HFFc6 (cell line): ENCODE results near the gene CLDN22. TPM values are rescaled to one million over a fixed set of nuclear protein-coding genes. Genes with fewer than 3 reads are reported as not detected.
A peak's percentile ranks its signal among the peaks of the same experiment; 100 is the strongest.
"Not testable (repeated sequence)": the region's sequence is repeated elsewhere in the genome, so short reads cannot be mapped to it uniquely, and the experiment has no call there.

Source experiments
- DNase-seq: peaks from one replicate; pipeline ENCODE4 v3.0.0-alpha.2; 2018
- H3K27ac Mint-ChIP-seq: 2 replicates; pipeline ENCODE4 v1.8.0; 2020; ENCODE audit warnings: mild to moderate bottlenecking, mixed read lengths
- H3K27me3 Mint-ChIP-seq: 2 replicates; pipeline ENCODE4 v1.8.0; 2021; ENCODE audit warnings: mild to moderate bottlenecking, moderate library complexity, mixed read lengths; ENCODE audit not compliant: insufficient read depth
- H3K36me3 Mint-ChIP-seq: 2 replicates; pipeline ENCODE4 v1.8.0; 2021; ENCODE audit warnings: low read depth, mixed read lengths
- H3K4me1 Mint-ChIP-seq: 2 replicates; pipeline ENCODE4 v1.8.0; 2020; ENCODE audit warnings: low read depth, mixed read lengths
- H3K4me3 Mint-ChIP-seq: 2 replicates; pipeline ENCODE4 v1.8.0; 2020; ENCODE audit warnings: mild to moderate bottlenecking, moderate library complexity, mixed read lengths
- H3K9me3 Mint-ChIP-seq: 2 replicates; pipeline ENCODE4 v1.8.0; 2020; ENCODE audit warnings: mild to moderate bottlenecking, mixed read lengths
- total RNA-seq, 6 experiments: library from RNA; stranded (reverse); fragmentation: NEBNext Ultra II Directional; extraction: Animal tissue kit (Norgen Biotek cat#: 25700); gene quantifications; 2 replicates in 1 of 6; 3 replicates in 5 of 6; pipeline ENCODE4 v1.2.3, GENCODE V29; 2021
- TF ChIP-seq, protein P1 (sequence below): fragments of 200-600 bp; sonication (generic); IDR thresholded peaks from 2 replicates; pipeline ENCODE4 v1.5.0; 2021; ENCODE audit warnings: antibody characterized with exemption, mild to moderate bottlenecking

Gene CLDN22
- total RNA-seq, 6 experiments from 2014 or later, result not detected

DNA sequence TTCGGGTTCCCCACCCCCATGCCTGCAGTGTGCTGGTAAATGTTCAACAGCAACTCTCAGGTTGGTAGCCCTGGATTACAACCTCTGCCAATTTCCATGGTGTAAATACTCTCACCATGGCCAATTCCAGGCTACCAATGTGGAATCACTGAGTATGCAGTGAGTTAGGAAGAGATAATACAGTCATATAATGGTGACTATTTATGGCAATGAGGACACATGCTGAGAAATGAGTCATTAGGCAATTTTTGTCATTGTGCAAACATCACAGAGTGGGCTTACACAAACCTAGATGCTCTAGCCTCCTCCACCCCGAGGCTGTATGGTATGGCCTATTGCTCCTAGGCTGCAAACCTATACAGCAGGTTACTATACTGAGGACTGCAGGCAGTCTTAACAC lies 6.8 kb upstream of the CLDN22 start:
- Mint-ChIP-seq H3K27ac (no peak overlapping the region), H3K4me3 (no peak overlapping the region), H3K36me3 (peaks cover 41% of the 10 kb centered on the region), H3K4me1 (peaks cover 30% of the 10 kb centered on the region), H3K27me3 (peaks cover 18% of the 10 kb centered on the region), H3K9me3 (peaks cover 21% of the 10 kb centered on the region)
- DNase-seq, result peak; percentile 26
- TF ChIP-seq, protein P1, sequence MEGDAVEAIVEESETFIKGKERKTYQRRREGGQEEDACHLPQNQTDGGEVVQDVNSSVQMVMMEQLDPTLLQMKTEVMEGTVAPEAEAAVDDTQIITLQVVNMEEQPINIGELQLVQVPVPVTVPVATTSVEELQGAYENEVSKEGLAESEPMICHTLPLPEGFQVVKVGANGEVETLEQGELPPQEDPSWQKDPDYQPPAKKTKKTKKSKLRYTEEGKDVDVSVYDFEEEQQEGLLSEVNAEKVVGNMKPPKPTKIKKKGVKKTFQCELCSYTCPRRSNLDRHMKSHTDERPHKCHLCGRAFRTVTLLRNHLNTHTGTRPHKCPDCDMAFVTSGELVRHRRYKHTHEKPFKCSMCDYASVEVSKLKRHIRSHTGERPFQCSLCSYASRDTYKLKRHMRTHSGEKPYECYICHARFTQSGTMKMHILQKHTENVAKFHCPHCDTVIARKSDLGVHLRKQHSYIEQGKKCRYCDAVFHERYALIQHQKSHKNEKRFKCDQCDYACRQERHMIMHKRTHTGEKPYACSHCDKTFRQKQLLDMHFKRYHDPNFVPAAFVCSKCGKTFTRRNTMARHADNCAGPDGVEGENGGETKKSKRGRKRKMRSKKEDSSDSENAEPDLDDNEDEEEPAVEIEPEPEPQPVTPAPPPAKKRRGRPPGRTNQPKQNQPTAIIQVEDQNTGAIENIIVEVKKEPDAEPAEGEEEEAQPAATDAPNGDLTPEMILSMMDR, result no peak

DNA sequence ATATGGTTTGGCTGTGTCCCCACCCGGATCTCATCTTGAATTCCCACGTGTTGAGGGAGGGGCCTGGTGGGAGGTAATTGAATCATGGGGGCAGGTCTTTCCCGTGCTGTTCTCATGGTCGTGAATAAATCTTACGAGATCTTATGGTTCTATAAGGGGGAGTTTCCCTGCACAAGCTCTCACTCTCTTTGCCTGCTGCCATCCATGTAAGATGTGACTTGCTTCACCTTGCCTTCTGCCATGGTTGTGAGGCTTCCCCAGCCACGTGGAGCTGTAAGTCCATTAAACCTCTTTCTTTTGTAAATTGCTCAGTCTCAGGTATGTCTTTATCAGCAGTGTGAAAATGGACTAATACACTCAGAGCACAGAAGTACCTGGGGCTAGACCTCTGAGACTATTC lies 6.3 kb upstream of the CLDN22 start:
- not testable (repeated sequence) for DNase-seq, H3K4me3 Mint-ChIP-seq, H3K27ac Mint-ChIP-seq
- peaks cover 41% of the 10 kb centered on the region for H3K36me3 Mint-ChIP-seq
- H3K9me3 Mint-ChIP-seq, result peaks cover 21% of the 10 kb centered on the region
- H3K27me3 Mint-ChIP-seq, result peaks cover 18% of the 10 kb centered on the region
- H3K4me1 Mint-ChIP-seq, result peaks cover 30% of the 10 kb centered on the region

DNA sequence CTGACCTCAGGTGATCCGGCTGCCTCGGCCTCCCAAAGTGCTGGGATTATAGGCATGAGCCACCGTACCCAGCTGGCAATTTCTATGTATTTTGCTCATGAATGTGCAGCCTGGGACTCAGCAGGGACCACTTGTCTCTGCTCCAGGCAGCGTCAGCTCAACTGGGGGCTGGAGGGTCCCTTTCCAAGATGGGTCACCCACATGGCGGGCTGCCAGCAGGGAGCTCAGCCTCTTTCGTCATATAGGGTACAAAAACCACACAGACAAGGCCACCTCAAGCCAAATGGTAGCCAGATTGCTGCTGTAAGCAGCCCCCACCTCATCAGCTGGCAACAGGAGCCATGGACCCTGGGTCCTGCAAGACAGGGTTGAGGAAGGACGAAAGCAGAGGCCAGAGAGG lies 4.5 kb upstream of the CLDN22 start:
- DNase-seq, result no peak
- Mint-ChIP-seq H3K27ac (no peak overlapping the region), H3K36me3 (peaks cover 45% of the 10 kb centered on the region), H3K9me3 (peaks cover 21% of the 10 kb centered on the region), H3K4me1 (peaks cover 30% of the 10 kb centered on the region), H3K4me3 (no peak overlapping the region), H3K27me3 (peaks cover 15% of the 10 kb centered on the region)
- TF ChIP-seq, protein P1, result no peak

DNA sequence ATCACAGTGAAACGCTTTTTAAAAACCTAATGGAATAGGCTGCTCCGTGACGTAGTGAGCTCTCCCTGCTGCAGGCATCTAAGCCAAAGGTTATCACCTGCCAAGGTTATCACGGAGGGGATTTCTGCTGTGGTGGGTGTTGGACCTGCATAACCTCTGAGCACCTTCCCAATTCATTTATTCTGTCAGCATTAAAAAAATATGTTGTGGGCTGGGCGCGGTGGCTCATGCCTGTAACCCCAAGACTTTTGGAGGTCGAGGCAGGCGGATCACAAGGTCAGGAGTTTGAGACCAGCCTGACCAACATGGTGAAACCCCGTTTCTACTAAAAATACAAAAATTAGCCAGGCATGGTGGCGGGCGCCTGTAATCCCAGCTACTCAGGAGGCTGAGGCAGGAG lies 4.0 kb upstream of the CLDN22 start:
- Mint-ChIP-seq H3K27ac (peak overlapping the region; percentile 22; the same call in 1 of the 2 replicates), H3K4me1 (peaks cover 28% of the 10 kb centered on the region), H3K27me3 (peaks cover 15% of the 10 kb centered on the region), H3K9me3 (peaks cover 21% of the 10 kb centered on the region), H3K36me3 (peaks cover 43% of the 10 kb centered on the region)
- not testable (repeated sequence) for DNase-seq, H3K4me3 Mint-ChIP-seq

DNA sequence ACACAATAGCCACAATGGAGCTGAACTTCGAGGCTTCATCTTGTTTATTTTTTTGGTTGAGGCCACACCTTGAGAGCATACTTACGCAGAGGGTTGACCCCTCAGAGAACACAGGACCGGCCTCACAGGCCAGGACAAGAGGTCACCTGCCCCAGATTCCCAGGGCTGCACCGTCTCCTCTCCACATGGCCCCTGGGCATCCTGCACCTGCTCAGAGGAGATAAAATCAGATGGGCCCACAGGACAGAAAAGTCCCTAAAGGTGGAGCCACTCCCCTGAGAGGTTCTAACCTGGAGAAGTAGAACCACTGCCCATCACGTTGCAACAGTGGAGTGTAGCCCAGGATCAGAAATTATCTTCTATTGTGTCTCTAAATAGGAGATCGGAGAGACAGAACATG lies 3.2 kb upstream of the CLDN22 start:
- TF ChIP-seq, protein P1, result no peak
- H3K36me3 Mint-ChIP-seq, result peaks cover 46% of the 10 kb centered on the region
- peaks cover 15% of the 10 kb centered on the region for H3K27me3 Mint-ChIP-seq
- H3K4me3 Mint-ChIP-seq, result no peak overlapping the region
- H3K4me1 Mint-ChIP-seq, result peaks cover 20% of the 10 kb centered on the region
- no peak for DNase-seq
- no peak overlapping the region for H3K27ac Mint-ChIP-seq
- peaks cover 21% of the 10 kb centered on the region for H3K9me3 Mint-ChIP-seq

DNA sequence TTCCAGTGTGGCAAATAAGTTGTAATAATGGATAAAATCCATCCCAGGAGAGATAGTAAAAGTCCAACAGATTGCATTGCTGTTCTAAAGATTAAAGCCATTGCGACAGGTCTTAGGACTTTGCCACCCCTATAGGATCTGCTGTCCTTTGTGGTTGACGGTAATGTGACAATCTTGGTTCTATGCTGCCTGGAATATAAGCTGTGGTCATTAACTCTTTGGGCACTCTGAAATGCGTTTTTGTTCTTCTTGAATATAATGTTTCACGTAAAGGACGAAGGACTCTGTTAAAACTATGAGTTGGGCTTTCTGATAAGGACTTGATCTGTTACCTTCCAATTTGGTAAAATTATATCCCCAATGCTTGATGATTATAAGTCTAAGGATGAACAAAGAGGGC lies 2.2 kb upstream of the CLDN22 start, which contains the start of gene CLDN24:
TSS of gene CLDN24 (minus strand) at position 101 of the 400 bp plus-strand sequence. CDS start at position 101, 0 bp downstream.
- Mint-ChIP-seq H3K4me1 (peaks cover 16% of the 10 kb centered on the region), H3K9me3 (peaks cover 21% of the 10 kb centered on the region), H3K27me3 (peaks cover 15% of the 10 kb centered on the region), H3K27ac (no peak within 1 kb of the TSS), H3K36me3 (peaks cover 46% of the 10 kb centered on the region), H3K4me3 (no peak within 1 kb of the TSS)
- DNase-seq, result no peak
- TF ChIP-seq, protein P1, result no peak

DNA sequence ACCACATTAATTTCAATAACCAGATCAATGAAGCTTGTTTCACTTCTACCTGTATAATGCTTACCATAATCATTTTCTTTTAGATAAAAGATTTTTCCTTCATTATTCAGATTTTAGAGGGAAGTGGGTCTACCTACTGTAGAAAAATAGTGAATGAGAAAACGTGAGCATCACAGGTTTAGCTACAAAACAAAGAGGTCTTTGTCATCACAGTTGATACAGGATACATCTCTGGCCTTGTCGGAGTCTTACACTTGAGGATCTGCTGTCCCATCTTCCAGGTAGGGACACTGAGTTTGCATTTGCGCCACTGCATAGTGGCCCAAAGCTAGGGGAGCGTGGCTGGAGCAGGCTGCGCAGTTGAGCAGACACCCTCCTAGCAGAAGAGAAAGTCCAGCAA lies 1.4 kb upstream of the CLDN22 start:
- Mint-ChIP-seq H3K4me1 (peaks cover 10% of the 10 kb centered on the region), H3K27me3 (peaks cover 11% of the 10 kb centered on the region), H3K9me3 (peaks cover 18% of the 10 kb centered on the region), H3K36me3 (peaks cover 42% of the 10 kb centered on the region), H3K4me3 (no peak overlapping the region), H3K27ac (no peak overlapping the region)
- TF ChIP-seq, protein P1, result no peak
- DNase-seq, result no peak
